GM12892 (cell line): ENCODE results near the gene FBXL22.
"Not testable (repeated sequence)": the region's sequence is repeated elsewhere in the genome, so short reads cannot be mapped to it uniquely, and the experiment has no call there.

Source experiments
- POLR2A ChIP-seq: IDR thresholded peaks from 2 replicates; pipeline ENCODE4 v1.6.1; 2011; ENCODE audit warnings: low read depth, low read length, control low read depth
- POLR2AphosphoS5 ChIP-seq: IDR thresholded peaks from 2 replicates; pipeline ENCODE4 v1.6.1; 2011; ENCODE audit warnings: low read depth, low read length, control low read depth

DNA sequence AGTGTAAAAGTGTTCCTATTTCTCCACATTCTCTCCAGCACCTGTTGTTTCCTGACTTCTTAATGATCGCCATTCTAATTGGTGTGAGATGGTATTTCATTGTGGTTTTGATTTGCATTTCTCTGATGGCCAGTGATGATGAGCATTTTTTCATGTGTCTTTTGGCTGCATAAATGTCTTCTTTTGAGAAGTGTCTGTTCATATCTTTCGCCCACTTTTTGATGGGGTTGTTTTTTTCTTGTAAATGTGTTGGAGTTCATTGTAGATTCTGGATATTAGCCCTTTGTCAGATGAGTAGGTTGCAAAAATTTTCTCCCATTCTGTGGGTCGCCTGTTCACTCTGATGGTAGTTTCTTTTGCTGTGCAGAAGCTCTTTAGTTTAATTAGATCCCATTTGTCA lies 20.4 kb downstream of the FBXL22 start:
- not testable (repeated sequence) for TF ChIP-seq POLR2AphosphoS5, POLR2A
